DMS53 (cell line): ENCODE results near the gene RPL23.

ENCODE experiments used
- DNase-seq: peaks from one replicate; lab custom pipeline; 2025; lab: John Stamatoyannopoulos, UW

RPL23 gene

DNA sequence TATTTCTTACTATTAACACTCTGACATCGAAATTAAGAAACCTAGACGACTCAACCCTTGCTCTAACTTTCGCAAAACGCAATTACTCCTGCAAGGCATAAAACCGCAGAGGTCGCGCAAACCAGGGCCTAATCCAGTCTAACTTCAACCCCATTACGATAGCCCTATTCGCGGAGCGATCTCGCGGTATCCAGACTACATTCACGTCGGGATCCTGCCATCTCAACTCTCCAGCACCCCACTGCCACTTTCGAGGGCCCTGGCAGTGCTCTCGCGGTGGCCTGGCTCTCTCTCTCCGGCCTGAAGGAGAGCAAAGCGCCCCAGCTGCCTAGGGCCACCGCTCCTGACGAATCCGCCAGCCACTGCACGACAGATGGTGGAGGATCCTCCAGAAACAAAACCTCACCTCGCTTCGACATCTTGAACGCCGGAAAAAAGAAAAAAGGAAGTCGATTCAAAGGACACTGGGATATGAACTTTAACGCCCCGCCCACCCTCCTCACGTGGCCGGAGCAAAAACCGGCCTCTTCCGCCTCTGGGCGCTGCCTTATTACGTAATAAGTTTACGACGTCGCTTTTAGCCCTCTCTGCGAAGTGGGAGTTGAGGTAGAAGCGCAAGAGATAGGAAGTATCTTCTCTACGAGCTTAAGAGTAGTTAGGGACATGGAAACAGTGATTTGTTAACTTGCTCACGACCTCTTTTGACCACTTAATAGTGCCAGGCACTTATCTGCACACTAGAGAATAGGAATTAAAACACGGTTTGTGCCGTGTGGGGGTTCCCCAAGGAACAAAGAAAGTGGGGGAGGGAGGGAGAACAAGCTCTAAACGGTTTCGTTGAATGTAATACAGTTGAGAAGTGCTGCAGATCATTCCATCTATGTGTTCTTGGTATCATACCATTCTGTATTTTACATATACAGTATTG, at the start of gene RPL23:
TSS of gene RPL23 (minus strand) at position 430 of the 928 bp plus-strand sequence. CDS start at position 419, 11 bp downstream.
- DNase-seq: peak; percentile 98

DNA sequence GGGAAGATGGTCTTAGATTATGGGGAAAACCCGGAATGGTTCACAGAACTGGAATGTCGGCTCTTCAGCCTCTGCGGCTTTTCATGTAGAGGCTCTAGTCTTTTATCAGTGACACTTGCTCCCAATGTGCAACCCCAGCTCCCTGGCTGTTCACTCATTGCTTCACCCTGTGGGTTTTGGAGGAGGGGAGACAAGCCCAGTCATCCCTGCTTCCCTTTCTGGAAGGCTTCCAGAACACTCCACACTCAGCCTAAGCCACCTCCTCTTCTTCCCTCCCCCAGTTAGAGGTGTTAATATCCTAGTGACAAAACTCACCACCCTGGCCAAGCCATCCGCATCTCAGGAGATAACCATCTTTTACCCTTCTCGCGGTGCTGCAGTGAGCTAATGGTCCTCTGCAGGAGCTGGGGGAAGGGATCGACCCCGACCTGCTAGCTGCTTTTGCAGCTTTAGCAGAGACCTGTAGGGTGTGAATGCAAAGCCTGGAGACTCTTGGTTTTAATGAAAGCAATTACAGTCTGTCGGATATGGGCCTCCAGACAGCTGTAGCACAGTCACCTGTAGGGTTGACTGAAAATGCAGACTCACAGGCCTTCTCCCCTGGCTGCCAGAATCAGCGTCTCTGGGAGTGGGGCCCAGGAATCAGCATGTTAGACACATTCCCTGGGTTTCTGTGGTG, 47.6 kb upstream of the RPL23 start:
- DNase-seq: no peak

DNA sequence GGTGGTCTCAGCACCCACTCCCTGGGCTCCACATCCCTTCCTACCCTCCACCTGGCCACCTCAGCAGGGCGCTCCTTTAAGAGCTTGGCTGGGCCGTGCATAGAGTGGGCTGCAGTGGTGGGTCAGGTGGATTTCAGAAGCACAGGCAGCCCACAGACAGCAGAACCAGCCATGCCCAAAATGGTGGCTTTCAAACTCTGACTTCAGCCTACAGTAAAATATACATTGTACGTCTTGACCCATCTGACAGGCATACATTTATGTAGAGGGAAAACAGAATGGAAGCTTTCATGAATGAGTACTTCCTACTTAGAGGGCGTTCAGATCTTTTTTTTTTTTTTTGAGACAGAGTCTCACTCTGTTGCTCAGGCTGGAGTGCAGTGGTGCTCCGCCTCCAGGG, 45.9 kb upstream of the RPL23 start:
- DNase-seq: no peak

DNA sequence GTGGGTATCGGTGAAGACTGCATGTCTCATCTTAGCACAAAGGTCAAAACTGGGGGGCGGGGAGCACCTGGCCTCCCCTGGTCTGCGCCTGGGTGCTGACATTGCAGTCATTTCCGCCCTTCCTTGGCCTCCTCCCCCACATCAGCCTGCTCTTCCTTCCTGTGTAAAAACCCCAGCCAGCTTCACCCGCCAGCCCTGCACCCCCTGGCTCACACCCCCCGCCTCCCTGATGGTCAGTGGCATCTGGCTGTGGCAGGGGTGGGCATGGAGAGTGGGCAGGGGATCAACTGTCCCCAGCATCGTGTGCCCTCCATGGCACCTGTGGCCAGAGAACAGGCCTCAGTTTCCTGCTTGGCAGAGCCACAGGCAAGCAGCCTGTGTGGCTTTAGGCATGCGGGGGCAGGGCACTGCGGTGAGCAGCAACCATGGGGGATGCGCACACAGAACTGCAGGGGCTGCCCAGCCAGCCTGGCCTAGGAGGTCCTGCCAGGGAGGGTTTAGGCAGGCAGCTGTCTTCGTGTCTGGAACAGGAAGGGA, 45.4 kb upstream of the RPL23 start:
- DNase-seq: no peak

DNA sequence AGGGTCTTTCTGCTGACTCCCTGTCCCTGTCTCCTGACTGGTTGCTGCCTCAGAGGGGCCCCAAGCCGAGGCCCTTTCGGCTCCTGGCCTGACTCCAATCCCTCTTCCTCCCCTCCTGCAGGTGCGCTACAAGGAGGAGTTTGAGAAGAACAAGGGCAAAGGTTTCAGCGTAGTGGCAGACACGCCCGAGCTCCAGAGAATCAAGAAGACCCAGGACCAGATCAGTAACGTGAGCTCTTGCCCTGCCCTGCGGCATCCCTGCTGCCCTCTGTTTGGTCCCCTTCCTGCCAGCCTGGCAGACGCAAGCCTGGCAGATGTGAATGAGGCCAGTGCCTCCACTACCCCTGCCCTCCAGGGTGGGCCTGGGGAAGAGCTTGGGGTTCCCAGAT, 44.8 kb upstream of the RPL23 start:
- no peak for DNase-seq

DNA sequence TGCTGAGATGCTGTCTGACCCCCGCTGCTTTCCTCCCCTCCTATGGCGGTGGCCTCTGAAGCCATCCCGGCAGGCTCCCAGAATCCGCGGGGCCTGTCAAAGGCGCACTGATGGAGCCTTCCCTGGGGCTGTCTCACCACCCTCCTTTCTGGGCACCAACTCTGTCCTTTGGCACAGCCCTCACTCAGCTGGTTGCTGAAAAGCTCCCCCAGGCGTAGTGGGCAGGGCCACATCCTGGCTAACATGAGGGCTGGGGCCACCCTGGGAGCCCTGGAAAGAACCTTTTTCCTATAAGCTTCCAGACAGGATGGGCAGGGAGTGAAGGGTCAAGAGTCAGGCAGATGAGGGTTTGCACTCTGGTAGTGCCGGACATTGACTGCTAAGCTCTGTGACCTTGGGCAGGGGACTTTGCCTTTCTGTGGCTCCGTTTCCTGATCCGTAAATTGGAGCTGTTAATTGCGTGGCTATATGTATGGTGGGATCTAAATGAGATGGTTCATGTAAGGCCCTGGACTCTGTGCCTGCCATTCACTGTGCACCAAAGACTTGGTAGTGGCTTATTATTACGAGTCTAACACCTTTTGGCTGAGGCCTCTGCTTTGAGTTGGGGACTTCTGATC, 44.3 kb upstream of the RPL23 start:
- no peak for DNase-seq

DNA sequence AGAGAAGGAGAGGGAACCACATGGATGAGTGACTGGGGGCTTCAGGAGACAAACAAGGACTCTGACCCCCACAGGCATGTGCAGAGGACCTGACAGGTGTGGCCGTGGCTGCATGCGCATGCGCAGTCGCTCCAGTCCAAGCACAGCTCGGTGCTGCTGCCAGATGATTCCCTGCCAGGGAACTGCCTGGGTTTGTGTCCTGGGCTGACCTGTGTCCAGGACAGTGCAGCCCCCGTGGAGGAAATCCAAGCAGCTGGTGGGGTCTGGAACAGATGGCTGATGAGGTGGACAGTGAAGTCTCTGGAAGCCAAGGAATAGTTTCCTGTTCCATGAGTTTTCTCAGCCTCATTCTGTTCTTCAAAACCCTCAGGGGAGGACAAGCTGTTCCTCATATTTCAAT, 43.7 kb upstream of the RPL23 start:
- no peak for DNase-seq

DNA sequence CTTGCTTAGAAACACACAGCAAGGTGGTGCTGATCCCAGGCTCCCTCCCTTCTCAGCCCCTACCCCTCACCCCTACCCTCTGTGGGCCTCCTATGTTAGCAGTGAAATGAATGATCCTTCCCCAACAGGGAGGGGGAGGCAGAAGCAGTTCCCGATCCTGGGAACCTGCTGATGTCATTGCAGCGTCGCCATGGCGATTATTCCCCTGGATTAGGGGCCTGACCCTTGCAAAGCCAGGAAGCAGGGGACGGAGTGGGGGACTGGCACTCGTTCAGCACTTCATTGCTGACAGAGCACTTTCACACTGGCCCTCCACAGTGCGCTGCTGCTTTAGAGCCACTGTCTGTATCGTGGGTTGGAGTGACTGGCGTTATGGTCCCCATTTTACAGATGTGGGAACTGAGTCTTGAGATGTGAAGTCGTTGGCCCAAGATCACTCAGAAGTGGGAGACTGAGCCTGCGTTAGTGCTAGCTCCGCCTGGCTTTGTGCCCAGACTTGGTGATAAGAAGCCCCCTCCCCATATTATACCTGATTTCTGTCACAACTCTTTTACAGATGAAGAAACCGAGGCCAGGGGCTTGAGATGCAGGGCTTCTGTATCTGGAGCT, 42.9 kb upstream of the RPL23 start:
- no peak for DNase-seq

DNA sequence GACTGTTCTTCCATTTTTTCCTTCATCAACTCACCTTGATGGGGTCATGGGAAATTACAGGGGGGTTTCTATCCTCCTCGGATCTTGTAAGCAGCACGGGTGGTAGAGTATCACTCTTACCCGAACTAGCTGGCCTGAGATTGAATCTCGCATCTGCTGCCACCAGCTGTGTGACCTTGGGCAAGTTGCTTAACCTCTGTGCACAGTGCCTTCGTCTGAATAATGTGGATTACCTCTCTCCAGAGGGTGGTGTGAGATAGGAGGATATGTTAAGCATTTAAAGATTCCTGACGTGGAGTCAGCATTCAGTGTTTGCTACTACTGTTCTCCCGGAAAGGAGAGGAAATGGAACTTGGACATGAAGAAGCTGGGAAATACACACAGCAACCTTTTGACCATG, 40.8 kb upstream of the RPL23 start:
- DNase-seq: no peak

DNA sequence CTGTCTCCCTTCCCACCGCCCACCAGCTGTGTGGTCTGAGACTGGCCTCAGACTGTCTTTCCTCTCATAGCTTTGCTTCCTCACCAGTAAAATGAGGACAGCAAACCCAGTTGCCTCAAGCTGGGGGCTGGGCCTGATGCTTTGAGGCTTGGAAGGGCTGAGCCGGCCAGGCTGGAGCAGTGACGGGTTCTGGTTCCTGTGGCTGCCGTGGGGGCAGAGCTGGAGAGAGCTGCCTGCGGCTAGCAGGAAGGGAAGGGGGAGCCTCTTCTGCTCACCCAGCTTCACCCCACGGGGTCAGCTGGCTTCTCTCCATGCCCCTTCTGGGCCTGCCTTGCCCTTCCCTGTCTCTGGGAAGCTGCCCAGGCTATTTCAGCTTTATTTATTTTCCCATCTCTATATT, 40.1 kb upstream of the RPL23 start:
- no peak for DNase-seq

DNA sequence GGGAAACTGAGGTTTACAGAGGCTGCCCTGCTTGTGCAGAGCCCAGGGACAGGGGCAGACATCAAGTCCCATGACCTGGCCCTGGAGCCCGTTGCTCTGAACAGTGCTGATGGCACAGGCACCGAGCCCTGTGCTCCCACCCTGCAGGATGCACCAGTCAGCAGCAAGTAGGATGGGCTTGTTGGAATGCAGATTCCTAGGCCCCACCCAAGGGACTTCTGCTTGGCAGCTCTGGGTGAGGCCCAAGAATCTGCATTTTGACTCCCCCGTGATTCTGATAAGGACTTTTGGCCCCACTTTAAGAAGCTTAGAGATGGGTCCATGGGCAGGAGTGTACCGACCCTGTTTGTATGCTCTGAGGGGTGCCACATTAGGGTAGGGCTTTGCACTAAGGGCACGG, 39.6 kb upstream of the RPL23 start:
- DNase-seq: no peak

DNA sequence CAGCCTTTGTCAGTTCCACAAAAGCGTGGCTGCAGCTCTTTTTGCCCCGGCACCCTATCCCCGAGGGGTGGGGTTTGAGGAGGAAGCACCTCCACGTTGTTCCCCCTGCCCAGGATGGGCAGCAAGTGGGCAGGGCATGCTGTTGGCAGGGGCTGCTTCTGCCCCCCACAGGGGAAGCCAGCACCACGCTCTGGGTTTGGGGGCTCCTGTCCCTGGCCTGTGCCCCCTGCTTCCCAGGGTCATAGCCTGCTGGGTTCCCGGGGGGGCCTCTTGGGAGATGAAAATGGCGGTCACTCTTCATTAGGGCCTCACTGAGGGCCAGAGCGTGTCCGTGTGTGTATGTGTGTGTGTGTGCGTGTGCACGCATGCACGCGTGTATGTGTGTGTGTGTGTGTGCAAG, 39.1 kb upstream of the RPL23 start:
- DNase-seq: no peak

DNA sequence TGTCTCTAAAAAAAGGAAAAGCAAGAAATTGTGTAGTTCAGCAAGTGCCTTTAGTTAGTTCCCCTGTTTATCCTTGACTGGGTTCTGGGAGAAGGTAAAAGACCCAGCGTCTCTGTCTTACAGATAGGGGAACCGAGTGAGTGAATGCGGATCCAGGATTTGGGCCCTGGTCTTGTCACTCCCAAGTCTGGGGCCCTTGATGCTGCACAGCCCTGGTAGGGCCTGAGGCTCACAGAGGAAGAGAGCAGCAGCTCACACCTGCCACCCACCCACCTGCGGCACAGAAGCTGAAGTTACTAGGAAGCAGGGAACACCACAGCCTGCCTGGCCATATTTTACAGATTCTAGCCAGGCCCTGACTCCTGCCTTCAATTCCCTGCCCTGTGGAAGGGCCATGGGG, 38.6 kb upstream of the RPL23 start:
- DNase-seq: no peak

DNA sequence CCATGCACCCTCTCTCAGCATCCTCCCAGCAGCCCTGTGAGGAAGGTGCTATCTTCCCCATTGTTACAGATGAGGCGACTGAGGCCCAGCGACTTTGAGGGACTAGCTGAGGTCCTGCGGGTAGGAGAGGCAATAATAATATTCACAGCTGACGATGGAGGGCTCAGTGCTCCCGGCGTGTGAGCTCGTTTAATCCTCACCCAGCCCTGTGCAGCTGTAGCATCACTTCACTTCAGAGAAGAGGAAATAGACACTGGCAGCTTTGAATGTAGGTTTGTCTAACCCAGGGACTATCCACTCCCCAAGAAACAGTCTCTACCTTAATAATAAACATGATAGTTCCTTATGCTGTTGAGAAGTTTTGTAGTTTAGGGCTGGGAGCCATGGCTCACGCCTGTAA, 37.9 kb upstream of the RPL23 start:
- DNase-seq: no peak

DNA sequence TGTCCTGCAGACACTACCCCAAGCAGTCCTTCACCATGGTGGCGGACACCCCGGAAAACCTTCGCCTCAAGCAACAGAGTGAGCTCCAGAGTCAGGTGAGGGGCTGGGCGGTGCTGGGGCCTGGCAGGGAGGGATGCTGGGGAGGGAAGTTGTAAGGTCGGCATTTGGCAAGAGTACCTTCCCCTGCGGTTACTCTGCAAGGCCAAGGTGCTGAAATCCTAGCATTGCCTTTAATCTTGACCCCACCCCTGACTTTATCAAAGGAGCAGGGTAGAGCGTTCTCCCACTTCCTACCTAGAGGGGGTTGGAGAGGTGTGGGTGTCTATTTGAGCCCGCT, 36.9 kb upstream of the RPL23 start:
- DNase-seq: no peak

DNA sequence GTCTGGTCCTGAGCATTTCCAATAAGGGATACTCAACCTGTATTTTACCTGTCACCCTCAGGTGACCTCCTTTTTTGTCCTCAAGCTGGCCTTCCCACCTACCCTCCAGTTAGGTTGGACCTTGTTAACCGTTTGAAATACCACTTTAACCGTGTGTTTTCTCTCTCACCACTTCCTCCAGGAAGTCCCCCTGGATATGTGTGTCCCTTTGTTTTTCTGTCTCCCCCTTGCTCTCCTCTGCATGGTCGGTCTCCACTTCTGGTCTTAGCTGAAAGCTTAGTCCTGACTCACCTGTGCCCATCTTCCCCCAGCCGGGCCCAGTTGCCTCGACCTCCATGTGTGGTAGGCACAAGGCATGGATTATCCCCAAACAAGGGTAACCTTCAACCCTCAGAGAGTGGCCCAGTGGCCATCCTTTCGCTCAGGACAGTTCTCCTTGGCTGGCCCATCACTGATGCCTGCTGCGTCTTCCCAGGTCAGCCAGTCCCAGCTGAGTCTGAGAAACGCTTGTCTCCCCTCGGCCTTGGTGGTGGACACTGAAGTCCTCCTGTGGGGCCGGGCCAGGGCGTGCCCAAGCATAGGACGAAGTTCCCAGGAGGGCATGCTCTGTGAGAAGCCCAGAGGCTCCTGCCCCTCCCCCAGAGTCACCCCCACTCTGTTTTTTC, 36.4 kb upstream of the RPL23 start:
- no peak for DNase-seq

DNA sequence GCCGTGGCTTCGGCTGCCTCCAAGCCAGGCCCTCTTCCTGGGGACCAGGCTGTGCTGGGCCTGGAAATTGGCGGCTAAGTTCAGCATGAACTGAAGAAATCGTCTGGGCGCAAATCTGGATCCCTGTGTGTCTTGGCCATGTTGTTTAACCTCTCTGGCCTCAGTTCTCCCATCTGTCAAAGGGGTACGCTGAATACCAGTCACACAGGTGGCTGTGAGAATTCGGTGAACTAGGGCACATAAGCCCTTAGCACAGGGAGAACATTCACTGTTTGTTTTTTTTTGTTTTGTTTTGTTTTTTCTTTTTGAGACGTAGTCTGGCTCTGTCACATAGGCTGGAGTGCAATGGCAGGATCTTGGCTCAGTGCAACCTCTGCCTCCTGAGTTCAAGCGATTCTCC, 35.3 kb upstream of the RPL23 start:
- no peak for DNase-seq

DNA sequence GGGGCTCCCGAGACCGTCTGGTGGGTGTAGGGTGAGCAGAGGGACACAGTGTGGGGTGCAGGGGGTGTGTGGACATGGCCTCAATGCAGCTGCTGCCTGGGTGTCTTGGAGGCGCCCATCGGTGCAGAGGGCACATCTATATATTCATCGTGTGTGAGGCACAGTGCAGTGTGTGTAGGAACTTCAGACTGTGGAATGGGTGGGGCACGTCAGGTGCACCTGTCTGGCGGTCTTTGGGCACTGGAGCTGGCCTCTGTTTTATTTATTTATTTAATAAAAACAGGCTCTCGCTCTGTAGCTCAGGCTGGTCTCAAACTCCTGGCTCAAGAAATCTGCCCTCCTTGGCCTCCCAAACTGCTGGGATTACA, 33.1 kb upstream of the RPL23 start:
- DNase-seq: no peak

DNA sequence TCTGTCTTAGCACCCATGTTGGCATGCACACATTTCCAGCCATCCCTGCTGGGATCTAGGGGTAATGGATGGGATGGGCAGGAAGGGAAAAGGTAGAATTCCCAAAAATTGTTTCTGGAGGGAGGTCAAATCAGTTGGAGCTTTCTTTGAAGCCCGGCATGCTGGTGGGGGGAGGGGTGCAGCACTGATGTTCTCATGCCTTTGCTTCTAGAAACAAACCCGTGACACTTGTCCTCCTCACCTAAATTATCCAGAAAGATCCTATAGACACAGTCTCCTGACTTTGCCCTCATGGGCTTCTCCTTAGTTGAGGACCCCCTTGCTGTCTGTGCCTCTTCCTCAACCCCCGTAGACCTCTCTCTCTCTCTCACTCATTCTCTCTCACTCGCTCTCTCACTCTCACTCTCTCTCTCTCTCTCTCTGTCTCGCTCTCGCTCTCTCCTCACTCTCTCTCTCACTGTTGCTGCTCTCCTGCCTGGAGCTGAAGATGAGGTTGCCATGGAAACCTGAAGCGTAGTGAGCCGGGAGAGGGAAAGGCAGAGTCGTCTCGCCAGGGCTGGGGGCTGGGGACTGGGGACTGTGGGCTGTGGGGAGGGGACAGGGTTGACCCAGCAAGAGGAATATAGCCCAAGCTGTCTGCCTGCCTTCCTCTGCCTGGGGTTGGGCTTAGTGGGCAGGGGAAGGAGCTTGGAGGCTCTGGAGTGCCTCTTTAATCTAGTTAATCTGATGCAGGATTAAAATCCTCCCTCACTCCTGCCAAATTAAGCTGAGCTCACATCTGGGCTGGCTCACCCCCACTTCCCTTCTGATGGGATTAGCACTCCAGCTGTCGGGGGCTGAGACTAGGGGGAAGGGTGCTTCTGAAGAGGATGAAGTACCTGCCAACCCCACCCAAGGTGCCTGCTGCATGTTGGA, 32.5 kb upstream of the RPL23 start:
- peak; percentile 52 for DNase-seq

DNA sequence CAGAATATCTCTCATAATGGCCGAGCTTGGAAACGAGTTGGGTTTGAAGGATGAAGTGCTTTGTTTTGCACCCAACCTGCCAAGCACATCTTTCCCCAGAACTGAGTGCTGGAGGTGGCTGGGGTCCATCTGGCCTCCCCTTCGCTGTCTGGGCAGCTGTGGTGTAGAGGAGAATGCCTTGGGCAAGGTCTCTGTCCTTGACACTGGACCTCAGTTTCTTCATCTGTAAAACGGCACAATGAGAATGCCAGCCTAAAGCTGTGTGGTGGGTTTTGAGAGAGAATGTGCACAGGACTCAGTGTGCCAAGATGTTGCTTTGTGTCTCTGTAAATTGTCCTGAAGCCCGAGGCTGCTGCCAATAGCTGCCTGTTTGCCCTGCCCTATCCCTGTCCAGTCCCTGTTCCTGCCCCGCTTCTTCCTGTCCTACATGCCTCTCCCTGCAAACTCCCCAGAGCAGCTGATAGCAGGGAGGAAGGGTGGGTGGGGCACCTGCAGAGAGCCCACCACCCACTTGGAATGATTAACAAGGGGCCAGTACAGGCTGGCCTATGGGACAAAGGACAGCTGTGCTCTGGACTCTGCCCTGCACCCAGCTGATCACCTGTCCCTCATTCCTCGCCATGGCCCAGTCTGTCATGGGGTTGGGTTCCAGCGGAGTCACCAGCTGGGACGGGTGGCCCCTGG, 31.7 kb upstream of the RPL23 start:
- no peak for DNase-seq
